Measurements from ENCODE around the gene DHX32. TPM values are rescaled to one million over a fixed set of nuclear protein-coding genes. Genes with fewer than 3 reads are reported as not detected.
"Not testable (repeated sequence)": the region's sequence is repeated elsewhere in the genome, so short reads cannot be mapped to it uniquely, and the experiment has no call there.

Gene DHX32
- total RNA-seq, 1 experiment from 2014 or later, result 36.2 TPM

DNA sequence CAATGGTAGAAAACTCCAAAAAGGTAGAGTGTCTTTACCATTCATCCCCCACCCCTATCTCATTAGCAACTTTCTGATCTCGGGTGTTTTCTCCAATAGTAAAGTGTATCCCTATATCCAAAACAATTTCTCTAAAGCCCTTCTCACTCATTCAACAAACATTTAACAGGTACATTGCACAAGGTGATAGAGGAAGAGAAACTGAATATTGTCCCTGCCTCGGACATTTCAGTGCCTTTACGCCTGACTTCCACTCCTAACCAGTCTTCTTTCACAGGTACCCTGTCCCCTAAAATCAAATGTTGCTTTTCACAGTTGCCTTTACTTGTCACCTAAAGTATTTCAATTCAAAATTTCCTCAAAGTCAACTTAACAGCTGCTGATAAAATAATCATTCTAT, 13.1 kb upstream of the DHX32 start:
- H3K36me3 ChIP-seq (ENCODE audit: insufficient read depth, low read length, poor library complexity, severe bottlenecking); H3K4me3 ChIP-seq (ENCODE audit: low read depth, low read length, poor library complexity, severe bottlenecking); H3K9me3 ChIP-seq (ENCODE audit: low read depth, low read length, poor library complexity, severe bottlenecking); BruUV-seq (replicated peaks); CTCF ChIA-PET; H3K4me1 ChIP-seq (ENCODE audit: insufficient read depth, low read length, poor library complexity, severe bottlenecking); H3K27ac ChIP-seq (ENCODE audit: low read depth, low read length, poor library complexity, severe bottlenecking); POLR2A ChIA-PET (ENCODE audit: low non-redundant PET); DNase-seq (ENCODE audit: low spot score); intact Hi-C loops (cut with micrococcal nuclease; ENCODE audit: unreplicated experiment); H3K27me3 ChIP-seq (replicated peaks; ENCODE audit: insufficient read depth, low read depth, low read length, poor library complexity): not testable (repeated sequence)

DNA sequence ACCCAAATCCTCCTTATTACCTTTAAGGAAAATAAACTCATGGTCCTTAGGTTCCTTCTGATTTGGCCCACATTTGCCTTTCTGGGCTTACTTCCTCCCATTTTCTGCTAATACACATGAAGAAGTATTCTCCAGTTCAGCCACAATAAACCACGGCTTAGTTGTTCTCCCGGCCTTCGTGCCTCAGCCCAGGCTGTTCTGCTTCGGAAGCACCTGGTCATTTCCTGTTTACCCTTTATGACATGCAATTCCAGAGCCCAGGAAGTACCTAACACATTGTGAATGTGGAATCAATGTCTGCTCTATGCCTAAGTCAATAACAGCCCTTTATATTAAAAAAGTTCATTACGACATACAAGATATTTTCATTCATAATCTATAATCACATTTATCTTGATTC, 11.3 kb upstream of the DHX32 start:
- BruUV-seq (replicated peaks); H3K36me3 ChIP-seq (ENCODE audit: insufficient read depth, low read length, poor library complexity, severe bottlenecking); H3K4me1 ChIP-seq (ENCODE audit: insufficient read depth, low read length, poor library complexity, severe bottlenecking); H3K4me3 ChIP-seq (ENCODE audit: low read depth, low read length, poor library complexity, severe bottlenecking); intact Hi-C loops (cut with micrococcal nuclease; ENCODE audit: unreplicated experiment); H3K9me3 ChIP-seq (ENCODE audit: low read depth, low read length, poor library complexity, severe bottlenecking); DNase-seq (ENCODE audit: low spot score); H3K27ac ChIP-seq (ENCODE audit: low read depth, low read length, poor library complexity, severe bottlenecking); POLR2A ChIA-PET (ENCODE audit: low non-redundant PET); CTCF ChIA-PET; H3K27me3 ChIP-seq (replicated peaks; ENCODE audit: insufficient read depth, low read depth, low read length, poor library complexity): not testable (repeated sequence)

DNA sequence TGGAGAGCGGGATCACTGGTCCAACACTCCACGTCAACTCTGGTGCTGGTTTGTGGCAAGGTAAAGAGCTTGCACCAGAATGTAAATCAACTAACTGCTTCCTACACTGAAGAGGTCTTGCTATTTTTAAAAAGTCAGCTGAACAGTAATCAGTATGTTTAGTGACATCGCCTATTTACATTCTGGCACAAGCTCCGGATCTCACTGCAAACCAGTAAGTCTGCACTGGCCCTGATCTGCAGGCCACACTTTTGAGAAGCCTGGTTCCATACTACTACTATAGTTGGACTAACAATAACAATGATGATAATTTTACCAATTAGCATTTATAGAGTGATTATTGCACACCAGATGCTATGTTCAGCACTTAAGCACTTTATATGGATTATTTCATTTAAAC, 8.3 kb upstream of the DHX32 start:
- H3K27me3 ChIP-seq (replicated peaks; ENCODE audit: insufficient read depth, low read depth, low read length, poor library complexity); H3K36me3 ChIP-seq (ENCODE audit: insufficient read depth, low read length, poor library complexity, severe bottlenecking); H3K4me1 ChIP-seq (ENCODE audit: insufficient read depth, low read length, poor library complexity, severe bottlenecking); H3K27ac ChIP-seq (ENCODE audit: low read depth, low read length, poor library complexity, severe bottlenecking); DNase-seq (ENCODE audit: low spot score); POLR2A ChIA-PET (ENCODE audit: low non-redundant PET); H3K4me3 ChIP-seq (ENCODE audit: low read depth, low read length, poor library complexity, severe bottlenecking); H3K9me3 ChIP-seq (ENCODE audit: low read depth, low read length, poor library complexity, severe bottlenecking); CTCF ChIA-PET; intact Hi-C loops (cut with micrococcal nuclease; ENCODE audit: unreplicated experiment); BruUV-seq (replicated peaks): not testable (repeated sequence)

DNA sequence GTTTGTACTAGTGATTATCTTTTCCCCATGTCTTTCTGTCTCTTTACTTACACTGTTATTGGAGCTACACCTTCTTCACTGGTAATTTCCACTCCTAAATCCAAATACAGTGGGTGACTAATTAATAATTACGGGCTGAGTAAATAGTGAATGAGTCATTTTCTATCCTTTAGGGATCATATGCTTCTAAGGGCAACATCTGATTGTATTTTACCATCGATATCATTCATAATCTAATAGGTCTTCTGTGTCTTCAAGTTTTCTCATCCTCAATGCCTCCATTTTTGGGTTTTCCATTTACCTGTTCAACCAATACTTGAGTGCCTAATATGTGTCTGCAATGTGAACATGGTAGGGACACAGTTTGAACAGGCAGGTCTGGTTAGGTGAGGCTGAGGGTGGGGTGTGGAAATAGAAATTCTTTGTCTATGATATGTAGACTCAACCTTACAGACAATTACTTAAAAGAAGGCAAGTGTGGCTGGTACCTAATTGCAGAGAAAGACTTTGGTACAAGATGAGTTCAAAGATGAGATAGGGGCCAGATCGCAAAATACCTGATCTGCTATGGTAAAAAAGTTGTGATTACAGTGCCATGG, 5.9 kb upstream of the DHX32 start:
- CTCF ChIA-PET, result no interaction called here
- BruUV-seq (replicated peaks), result no TSS peak

More for the DNA sequence above, 5.9 kb upstream of the DHX32 start:
- no peak for DNase-seq (ENCODE audit: low spot score)
- Histone ChIP-seq H3K4me1 (ENCODE audit: insufficient read depth, low read length, poor library complexity, severe bottlenecking) (no peaks in the 10 kb centered on the region), H3K9me3 (ENCODE audit: low read depth, low read length, poor library complexity, severe bottlenecking) (peaks cover 6% of the 10 kb centered on the region), H3K27ac (ENCODE audit: low read depth, low read length, poor library complexity, severe bottlenecking) (no peak overlapping the region), H3K4me3 (ENCODE audit: low read depth, low read length, poor library complexity, severe bottlenecking) (no peak overlapping the region), H3K36me3 (ENCODE audit: insufficient read depth, low read length, poor library complexity, severe bottlenecking) (no peaks in the 10 kb centered on the region), H3K27me3 (replicated peaks; ENCODE audit: insufficient read depth, low read depth, low read length, poor library complexity) (no peaks in the 10 kb centered on the region)
- POLR2A ChIA-PET (ENCODE audit: low non-redundant PET), result no interaction called here
- intact Hi-C loops (cut with micrococcal nuclease; ENCODE audit: unreplicated experiment), result no loop called here
- TF ChIP-seq, protein P1, sequence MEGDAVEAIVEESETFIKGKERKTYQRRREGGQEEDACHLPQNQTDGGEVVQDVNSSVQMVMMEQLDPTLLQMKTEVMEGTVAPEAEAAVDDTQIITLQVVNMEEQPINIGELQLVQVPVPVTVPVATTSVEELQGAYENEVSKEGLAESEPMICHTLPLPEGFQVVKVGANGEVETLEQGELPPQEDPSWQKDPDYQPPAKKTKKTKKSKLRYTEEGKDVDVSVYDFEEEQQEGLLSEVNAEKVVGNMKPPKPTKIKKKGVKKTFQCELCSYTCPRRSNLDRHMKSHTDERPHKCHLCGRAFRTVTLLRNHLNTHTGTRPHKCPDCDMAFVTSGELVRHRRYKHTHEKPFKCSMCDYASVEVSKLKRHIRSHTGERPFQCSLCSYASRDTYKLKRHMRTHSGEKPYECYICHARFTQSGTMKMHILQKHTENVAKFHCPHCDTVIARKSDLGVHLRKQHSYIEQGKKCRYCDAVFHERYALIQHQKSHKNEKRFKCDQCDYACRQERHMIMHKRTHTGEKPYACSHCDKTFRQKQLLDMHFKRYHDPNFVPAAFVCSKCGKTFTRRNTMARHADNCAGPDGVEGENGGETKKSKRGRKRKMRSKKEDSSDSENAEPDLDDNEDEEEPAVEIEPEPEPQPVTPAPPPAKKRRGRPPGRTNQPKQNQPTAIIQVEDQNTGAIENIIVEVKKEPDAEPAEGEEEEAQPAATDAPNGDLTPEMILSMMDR (conservative IDR thresholded peaks at IDR 0.05; ENCODE audit: low read depth, low read length), result no peak
- no peak for TF ChIP-seq EZH2 (IDR thresholded peaks at IDR 0.05; ENCODE audit: borderline replicate concordance, low read depth, low read length, poor library complexity, severe bottlenecking)
